GM21447 (cell line): ENCODE data around the gene BTRC.
A peak's percentile ranks its signal among the peaks of the same experiment; 100 is the strongest.

ENCODE experiments used
- ATAC-seq: cut with Tn5 transposase; IDR thresholded peaks from one replicate; pipeline ENCODE4 v1.9.1; 2021; ENCODE audit not compliant: unreplicated experiment

The BTRC gene

DNA sequence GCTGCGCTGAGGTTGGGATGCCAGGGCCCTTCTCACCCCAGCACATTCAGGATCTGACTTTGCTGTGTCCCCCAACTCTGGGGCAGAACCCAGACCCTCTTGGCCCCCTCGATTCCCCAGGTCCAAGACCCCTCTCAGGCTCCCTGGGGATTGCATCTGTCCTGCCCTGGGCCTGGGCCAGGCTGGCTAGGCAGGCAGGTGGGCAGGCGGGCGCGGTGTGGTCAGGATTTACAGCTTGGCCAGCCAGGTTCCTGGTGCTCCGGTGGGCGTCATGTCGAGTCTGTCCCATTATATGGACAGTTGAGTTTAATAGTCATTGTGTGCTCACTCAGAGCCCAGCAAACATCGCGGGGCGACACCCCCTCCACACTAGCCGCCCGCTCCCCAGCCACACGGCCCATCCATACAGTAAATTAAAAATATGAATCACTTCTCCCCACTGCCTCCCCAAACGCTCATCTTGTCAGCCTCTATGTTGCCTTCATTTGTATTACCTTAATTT is 210.6 kb downstream of the BTRC start:
- no peak for ATAC-seq

DNA sequence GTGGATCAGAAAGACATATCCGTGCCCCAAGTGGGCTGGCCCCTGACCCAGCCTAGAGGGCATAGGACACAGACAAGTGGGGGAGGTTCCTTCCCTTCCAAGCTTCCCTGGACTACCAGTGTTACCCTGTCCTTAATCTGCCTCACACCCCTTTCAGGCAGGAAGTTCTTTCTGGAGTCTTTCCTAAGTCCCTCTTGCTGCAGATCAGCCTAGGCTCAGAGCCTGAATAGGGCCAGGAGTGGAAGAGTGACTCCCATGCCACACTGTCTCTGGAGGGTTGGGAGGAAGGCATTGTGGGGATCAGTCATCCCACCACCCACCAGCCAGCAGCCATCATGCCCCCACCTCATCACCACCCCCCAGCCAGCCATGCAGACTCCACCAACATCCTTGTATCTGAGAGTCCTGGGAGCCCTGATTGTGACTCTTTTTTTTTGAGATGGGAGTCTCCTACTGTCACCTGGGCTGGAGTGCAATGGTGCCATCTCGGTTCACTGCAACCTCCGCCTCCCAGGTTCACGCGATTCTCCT is 211.5 kb downstream of the BTRC start:
- ATAC-seq: no peak

DNA sequence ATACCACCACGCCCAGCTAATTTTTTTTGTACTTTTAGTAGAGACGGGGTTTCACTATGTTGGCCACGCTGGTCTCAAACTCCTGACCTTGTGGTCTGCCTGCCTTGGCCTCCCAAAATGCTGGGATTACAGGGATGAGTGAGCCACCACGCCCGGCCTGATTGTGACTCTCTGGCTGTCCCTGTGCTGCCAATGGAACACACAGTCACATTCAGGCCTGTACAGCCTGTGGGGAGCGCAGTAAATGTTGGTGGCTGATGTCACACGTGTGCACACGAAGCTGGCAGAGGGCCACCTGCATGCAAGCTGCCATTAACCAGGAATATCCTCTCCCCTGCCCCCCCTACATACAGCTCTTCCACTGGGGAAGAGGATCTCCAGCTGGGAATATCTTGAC is 212.0 kb downstream of the BTRC start:
- ATAC-seq: no peak

DNA sequence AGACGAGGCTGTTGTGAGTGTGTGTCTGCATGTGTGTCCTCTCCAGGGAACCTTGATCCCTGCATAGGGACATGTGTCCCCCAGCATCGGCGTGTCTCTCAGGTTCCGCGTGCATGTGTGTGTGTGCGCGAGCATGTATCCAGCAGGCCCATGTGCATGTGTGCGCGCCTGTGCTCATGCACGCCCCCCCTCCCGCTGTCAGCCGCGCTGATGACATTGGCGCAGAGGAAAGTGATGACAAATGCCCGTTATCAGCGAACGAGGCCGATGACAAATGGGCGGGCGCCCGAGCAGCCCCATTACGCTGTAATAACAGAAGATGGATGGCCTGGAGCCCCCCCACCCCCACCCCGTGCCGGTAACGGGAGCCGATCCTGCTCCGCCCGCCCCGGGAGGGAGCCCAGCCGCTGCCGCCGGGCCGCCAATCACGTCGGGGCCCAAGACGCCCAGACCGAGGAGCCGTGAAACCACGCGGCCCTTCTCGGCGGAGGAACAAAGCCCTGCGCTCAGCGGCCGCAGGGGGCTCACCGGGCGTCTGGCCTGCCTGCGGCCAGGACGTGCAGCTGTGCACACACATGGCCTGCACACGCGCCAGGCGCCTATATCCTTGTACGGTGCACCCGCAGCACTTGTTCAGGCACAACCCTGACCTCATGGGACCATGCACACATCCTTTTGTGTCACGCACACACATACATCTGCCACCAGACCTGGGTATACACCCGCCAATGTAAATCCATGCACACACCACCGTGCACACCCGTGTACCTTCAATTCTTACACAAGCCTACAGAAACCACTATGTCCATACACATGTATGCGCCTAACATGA is 212.6 kb downstream of the BTRC start:
- ATAC-seq: no peak

DNA sequence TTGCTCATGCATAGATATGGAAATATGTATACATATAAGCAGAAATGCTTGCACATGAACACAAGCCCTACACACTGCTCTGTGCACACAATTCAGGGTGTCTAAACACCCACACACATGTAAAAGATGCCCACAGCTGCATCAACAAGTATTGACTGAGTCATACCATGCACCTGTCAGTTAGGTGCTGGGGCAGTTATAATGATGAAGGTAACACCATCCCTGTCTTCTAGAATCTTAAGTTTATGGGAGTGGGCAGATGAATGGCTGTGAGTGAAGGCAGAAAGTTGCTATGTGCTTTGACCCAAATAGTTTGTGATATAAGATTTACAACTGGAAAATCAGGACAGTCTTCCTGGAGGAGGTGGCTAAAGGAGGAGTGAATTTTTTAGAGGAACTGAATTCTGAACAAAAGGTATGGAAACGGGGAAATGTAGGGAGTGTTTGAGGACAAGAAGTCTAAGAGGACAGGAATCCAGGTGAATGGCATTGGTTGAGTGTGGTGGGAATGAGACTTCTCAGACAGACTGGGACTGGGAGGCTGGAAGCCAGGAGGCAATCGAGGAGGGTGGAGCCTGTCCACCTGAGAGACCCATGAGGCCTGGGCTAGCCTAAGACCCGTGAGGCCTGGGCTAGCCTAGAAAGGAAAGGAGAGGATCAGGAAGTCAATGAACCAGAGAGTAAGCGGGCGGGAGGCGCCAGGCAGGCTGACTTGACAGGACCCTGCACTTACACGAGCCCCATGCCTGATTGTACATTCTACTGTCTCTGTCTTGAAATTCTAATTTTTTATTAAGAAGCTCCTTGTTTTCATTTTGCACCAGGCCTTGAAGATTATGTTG is 213.4 kb downstream of the BTRC start:
- no peak for ATAC-seq

DNA sequence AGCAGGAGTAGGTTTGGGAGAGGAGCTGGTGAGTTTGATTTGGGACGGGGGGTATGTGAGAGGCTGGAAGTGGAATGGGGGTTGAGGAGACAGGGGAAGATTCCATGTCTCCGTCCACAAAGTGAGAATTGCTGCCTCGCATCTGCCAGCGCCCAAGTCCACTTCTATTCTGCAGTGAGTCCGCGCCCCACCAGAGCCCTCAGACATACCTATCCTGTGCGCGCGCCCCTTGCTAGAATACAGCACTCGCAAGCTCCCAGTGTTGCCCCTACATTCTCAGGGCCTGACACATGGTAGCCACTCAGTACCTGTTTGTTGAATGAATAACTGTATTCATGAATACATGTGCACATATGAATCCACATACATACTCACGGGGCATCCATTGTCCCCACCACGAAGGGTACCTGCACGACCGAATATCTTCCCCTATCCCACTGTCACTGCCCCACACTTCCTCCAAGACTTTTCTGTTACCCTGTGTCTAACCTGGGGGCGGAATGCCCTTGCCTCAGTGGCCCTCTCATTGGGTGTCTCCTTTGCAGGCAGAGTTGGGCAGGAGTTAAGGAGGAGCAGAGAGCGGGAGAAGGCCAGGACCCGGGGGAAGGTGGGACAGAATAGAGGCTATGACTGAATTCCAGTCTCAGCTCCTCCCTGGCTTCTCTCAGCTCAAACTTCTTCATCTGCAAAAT is 214.2 kb downstream of the BTRC start:
- no peak for ATAC-seq

DNA sequence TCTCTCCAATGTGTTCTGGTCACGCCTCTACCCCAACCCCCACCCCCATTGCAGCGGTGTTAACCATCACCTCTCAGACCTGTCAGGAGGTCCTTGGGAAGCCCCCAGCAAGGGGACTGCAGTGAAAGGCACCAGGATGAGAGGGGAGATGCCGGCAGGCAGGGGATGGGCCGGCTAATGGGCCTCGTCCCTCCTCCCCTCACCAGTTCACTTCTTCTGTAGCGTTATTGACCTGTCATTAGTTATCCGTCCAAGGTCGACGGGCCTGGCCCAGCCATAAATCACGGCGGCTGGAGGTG is 215.3 kb downstream of the BTRC start:
- ATAC-seq: no peak

DNA sequence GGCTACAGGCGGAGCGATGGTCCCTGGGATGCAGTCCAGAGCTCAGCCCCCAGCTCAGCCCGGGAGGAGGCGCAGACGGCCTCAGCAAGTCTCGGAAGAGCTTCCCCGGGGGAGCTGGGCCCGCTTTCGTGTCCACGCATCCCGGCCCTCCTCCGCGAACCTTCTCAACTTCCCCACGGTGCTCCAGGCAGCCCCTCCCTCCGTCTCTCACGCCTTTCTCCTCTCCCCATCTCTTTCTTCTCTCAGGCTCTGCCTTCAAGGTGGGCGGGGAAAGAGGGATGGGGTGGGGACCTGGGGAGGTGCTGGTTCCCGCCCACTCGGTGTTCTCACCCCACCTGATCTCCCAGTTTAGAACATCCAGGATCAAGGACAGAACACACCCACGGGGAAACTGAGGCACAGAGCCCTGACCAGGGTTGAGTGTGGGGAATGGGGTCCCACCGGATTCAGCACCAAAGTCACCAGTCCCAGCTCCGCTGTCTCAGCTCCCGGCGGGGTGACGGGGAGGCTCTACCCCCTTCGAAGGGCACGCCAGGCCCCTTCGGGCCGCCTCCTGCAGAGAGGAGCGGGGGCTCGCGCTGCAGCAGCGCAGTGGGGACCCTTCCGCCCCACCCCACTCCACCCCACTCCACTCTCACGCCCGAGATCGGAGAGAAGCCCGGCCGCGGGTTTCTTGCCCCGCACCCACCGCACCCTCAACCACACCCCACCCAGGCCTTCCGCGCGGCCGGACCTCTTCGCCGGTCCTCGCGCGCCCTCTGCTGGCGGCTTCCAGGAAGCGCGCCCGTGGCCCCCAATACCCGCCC is 215.9 kb downstream of the BTRC start:
- peak; percentile 61 for ATAC-seq

DNA sequence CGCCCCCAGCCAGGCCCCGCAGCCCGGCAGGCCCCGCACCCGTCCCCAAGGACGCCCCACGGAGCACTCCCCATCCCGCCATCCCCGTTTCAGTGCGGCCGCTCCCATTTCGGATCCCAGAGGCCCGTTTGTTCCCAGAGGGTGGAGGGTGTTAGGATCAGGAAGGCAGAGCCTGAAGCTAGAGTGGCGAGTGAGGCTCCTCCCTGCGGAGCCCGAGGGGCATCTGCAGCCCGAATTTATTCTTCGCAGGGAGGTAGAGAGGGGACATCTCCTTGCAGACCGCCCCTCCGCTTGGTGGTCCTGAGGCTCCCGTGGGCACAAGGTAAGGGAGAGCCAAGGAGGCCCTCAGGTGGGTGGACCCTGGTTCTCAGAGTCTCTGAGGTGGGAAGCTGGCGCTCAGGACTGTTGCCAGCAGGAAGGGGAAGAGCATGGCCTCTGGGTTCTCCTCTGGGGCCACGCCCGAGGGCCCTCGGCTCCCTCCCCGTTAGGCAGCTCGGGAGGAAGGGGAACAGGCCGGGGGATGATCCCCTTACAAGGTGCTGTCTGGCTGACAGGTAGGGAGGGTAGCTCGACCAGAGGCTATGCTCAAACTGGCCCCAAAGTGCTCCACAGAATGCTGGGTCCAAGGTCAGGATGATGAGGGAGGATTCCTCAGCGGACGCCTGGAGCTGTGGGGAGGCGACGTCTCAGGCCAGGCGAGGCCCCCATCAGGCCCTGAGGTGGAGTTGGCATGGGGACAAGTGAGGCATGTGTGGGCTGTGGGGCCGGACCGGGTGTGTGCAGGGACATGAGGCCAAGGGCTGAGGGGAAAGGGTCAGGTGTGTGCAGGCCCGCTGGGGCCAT is 216.7 kb downstream of the BTRC start:
- ATAC-seq: peak; percentile 25

DNA sequence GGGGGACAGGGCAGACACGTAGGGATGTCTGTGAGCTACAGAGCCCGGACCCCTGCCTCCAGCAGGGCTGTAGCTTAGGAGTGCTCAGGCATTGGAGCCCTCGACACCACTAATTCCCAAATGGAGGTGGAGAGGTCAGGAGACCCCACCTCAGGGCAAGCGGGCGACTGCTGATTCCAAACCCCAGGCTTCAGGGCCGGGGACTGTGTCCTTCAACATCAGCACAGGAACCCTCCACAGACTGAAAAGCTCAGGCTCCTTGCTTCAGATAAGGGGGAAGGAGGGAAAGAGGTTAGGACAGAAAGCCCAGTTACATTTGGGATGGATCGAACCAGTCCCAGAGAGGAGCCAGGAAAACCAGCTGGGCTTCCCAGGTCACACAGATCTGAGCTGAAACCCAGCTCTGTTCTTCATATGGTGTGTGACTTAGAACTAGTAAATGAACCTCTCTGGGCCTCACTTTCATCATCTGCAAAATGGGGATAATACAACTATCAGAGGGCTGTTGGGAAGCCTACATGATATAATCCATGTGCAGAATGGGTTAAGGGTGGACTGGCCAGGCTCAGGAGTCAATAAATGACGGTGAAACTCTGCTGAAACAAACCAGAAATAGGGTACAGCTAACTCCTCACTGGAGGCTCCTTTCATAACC is 217.4 kb downstream of the BTRC start:
- ATAC-seq: no peak

DNA sequence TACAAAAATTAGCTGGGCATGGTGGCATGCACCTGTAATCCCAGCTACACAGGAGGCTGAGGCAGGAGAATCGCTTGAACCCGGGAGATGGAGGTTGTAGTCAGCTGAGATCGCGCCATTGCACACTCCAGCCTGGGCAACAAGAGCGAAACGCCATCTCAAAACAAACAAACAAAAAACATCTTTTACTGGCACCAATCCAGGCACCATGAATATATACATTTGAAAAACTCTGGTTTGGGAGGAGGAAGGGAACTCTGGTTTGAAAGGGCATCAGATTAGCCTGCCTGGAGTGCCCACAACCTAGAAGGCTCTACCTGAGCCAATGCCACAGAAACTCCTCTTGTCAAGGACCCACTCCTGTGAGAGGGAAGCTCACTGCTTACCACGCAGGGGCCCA is 218.2 kb downstream of the BTRC start:
- no peak for ATAC-seq

DNA sequence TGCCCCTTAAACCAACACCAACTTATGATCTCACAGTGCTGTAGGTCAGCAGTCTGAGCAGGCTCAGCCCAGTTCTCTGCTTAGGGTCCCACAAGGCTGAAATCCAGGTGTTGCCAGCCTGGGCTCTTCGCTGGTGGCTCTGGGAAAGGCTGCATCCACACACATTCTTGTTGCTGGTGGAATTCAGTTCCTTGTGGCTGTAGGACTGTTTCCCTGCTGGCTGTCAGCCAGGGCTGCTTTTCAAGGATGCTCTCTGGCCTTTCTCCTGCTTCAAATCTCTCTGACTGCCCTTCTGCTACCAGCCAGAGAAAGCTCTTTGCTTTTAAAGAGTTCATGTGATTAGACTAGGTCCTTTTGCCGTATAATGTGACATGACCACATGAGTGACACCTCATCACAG is 218.8 kb downstream of the BTRC start:
- no peak for ATAC-seq

DNA sequence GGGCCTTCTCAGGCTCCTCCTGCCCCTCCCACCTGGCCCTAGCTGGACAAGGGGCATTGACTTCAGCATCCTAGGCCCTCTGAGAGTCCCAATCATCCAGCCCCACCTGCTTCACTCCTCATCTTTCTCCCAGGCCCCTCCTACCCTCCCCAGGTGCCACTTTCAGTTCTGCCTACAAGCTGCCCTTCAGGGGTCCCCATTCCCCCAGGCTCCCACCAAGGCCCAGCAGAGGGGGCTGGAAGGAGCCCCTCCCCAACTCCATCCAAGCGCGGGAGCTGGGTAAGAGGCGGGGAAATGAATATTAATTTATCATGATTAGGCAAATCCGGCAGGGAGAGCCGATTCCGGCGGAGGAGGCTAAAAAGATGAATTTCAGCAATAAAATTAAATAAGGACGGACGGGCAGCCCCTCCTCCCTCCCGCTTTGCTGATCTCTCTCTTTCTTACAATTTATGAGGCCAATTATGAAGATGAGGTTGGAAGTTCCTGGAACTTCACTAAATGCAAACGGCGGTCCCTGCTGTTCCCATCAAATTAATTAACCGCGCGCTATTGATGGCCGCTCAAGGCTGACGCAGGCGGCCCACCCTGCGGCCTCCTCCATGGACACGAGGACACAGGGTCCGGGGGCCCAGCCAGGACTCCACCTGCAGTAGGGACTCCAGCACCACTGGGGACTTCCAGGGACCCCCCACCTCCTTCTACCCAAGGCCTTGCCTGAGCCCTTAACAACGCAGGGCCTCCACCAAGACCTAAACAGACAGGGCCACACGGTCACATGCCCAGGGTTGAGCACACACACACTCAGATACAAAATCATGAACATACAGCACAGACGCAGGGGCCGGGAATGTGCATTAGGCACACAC is 220.2 kb downstream of the BTRC start:
- ATAC-seq: no peak

DNA sequence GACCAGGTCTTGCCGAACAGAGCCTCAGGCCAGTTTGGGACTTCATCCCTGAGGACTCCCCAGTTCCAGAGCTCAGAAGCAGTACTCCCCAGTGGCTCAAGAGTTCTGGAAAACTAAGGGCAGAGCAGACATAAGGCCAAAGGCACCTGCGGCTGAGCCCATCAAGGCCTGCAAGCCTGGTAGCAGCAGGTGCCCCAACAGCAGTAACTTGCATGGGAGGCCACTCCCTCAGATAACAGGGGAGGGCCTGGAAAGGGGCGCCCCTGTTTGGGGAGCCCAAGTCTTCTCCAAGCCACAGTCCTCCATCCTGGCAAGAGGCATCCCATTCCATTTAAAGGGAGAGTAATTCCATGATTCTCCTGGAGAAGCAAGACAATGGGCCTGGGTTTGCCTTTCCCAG is 221.1 kb downstream of the BTRC start:
- no peak for ATAC-seq

DNA sequence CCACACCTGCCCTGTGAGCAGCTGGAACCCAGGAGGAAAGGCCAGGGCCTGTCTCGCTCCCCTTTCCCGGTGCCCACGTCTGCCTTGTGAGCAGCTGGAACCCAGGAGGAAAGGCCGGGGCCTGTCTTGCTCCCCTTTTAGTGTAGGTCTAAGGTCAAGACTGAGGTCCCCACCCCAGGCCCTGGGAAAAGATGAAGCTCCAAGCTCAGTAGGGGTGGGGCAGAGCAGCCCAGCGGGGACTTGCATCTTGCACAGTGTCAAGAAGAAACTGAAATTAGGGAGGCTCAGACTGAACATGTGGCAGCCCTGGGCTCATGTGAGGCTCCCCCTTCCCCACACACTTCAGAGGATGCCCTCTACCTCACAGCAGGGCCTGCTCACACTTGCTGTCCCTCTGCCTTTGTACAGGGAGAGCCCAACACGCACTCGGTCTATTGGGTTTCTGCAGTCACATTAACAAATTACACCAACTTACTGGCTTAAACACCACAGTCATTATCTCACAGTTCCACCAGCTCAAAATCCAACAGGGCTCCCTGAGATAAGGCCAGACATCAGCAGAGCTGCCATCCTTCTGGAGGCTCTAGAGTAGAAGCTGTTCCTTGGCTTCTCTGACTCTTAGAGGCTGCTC is 221.7 kb downstream of the BTRC start:
- ATAC-seq: no peak

DNA sequence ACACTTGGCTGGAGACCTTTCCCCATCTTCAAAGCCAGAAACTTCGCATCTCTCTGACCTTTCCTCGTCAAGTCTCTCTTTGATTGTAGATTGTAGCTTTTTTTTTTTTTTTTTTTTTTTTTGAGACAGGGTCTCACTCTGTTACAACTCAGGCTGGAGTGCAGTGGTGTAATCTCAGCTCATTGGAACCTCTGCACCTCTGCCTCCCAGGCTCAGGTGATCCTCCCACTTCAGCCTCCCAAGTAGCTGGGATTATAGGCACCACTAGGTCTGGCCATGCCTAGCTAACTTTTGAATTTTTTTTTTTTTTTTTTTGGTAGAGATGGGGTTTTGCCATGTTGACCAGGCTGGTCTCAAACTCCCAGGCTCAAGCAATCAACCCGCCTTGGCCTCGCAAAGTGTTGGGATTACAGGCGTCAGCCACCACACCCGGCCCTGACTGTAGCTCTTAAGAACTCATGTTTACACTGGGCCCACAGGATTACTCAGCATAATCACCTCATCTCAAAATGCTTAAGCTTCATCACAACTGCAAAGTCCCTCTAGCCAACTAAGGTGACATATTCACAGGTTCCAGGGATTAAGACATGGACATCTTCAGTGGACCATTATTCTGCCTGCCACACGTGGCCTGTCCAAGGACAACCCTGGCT is 222.4 kb downstream of the BTRC start:
- no peak for ATAC-seq

DNA sequence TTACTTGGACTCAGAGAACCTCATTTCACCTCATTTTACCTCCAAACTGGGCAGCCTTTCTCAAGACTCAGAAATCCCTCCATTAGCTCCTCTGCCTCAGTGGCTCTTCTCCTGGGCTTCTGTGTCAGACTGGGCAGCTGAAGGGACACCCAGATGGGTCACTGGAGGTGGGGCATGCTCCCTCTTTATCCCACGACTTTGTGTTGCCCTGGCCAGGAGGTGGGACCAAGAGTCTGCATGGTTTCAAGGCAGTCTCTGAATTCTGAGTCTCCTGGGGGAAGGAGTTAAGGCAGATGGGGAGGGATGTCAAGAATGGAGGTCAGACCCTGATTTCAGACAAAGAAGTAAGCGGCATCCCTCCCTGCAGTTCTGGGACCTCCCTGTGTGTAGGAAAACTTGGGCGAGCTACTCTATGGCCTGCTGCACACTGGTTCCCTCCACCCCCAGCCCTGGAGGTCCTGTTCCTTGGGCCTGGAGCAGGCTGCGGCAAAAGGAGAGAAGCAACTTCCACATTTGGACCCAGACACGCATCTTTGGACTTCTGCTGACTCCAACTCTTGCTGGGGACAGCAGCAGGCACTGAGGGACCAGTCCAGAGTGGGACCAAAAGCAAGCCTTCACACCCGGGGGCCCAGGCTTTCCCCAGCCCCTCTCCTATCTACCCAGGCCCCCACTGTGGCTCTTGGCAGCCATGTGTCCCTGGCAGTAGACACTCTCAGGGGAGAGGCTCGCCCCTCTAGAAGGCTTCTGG is 223.3 kb downstream of the BTRC start:
- ATAC-seq: no peak
